Stimulated activated CD4-positive, alpha-beta T cell treated with anti-CD3 and anti-CD28 coated beads, TNF-alpha, amount 100 ng/mL, for 4 hours (primary cell): ENCODE measurements around the gene KEAP1.

Source experiments
- DNase-seq, 3 experiments: peaks; one replicate each; pipeline ENCODE4 v3.0.0-alpha.2; 2020; ENCODE audit warnings: low read depth in 3 of 3

The KEAP1 gene

GRCh38 chr19:10450853-10451609 lies 52.1 kb downstream of the KEAP1 start:
- DNase-seq, result no peak

GRCh38 chr19:10450191-10450852 lies 52.8 kb downstream of the KEAP1 start:
- DNase-seq, result no peak

- no peak for DNase-seq
Measured at GRCh38 chr19:10449037-10449436, 54.1 kb downstream of the KEAP1 start.

- no peak for DNase-seq
Measured at GRCh38 chr19:10442698-10443097, 60.5 kb downstream of the KEAP1 start.

GRCh38 chr19:10439588-10439987 lies 63.6 kb downstream of the KEAP1 start:
- DNase-seq, result no peak
